Midbrain (tissue), 1 donor: ENCODE measurements around the gene TMEM184A.
"Not testable (repeated sequence)": the region's sequence is repeated elsewhere in the genome, so short reads cannot be mapped to it uniquely, and the experiment has no call there.

Experiments used
- DNase-seq: peaks from one replicate; lab custom pipeline; 2025; lab: John Stamatoyannopoulos, UW

The TMEM184A gene

DNA sequence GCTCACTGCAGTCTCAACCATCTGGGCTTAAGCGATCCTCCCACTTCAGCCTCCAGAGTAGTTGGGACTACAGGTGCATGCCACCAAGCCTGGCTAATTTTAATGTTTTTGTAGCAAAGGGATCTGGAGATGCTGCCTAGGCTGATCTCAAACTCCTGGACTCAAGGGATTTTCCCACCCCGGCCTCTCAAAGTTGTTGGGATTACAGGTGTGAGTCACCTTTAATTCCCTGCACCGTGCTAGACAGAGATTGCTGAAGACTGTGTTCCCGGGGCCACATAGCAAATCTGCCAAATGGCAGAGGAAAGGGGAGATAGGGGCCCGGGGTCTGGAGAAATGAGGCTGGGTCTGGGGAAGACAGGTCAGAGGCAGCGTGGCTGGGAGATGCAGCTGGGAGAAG lies 34.5 kb upstream of the TMEM184A start:
- no peak for DNase-seq

DNA sequence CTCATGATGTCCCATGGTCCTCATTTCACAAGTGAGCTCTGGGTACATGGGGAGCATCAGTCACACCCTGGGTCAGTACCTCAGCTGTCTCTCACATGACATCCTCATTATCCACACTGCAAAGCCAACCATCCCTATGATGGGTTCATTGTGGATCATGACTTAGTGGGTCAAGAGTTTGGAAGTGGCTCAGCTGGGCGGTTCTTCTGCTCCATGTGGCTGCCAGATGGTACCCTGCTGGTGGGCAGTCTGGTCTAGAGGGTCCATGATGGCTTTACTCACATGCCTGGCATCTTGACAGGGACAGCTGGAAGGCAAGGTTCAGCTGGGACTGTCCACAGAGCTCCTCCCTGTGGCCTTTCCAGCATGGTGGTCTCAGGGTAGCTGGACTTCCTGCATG lies 33.0 kb upstream of the TMEM184A start:
- no peak for DNase-seq

- no peak for DNase-seq
Measured at GRCh38 chr7:1587738-1588137, 31.7 kb upstream of the TMEM184A start.

DNA sequence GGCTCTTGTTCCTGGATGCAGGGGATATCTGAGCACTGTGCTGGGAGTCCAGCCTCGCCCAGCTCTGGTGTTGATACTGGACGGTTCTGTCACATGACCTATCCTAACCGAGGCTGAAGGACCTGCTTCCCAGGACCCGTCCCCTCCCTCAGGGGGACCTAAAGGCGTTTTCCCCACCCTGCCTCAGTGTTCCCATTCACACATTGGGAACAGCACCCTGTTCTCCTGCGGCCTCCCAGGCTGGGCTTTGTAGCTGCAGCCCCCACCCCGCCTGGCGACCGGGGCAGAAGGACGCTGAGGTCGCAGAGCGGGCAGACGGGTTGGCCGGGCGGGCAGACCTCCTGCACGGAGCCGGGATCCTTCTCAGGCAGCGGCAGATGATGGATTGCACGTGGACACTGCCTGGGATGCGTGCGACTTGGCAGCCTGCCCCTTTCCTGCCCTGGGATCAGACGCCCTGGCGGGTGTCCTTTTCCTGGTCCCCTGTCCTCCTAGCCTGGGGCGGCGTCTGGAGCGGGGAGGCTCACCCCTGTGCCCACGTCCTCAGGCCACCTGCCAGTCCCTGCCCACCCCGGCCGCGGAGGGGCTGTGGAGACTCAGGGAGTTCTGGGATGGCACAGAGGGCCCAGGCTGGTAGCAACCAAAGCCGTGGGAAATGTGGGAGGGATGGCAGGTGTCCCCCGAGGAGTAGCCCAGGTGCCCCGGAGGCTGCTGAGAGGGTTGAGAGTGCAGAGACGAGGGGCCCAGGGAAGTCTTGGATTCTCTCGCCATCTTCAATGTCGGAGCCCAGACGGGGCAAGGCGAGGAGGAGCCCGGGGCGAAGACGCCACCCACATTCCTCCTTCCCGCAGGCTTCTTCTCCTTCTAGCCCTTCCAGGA lies 31.1 kb upstream of the TMEM184A start:
- DNase-seq: no peak

- DNase-seq: no peak
Measured at GRCh38 chr7:1586126-1586826, 30.3 kb upstream of the TMEM184A start.

GRCh38 chr7:1585142-1585981 lies 29.4 kb upstream of the TMEM184A start:
- no peak for DNase-seq

- no peak for DNase-seq
Measured at GRCh38 chr7:1584700-1585099, 28.7 kb upstream of the TMEM184A start.

GRCh38 chr7:1583241-1583930 lies 27.4 kb upstream of the TMEM184A start:
- not testable (repeated sequence) for DNase-seq

DNA sequence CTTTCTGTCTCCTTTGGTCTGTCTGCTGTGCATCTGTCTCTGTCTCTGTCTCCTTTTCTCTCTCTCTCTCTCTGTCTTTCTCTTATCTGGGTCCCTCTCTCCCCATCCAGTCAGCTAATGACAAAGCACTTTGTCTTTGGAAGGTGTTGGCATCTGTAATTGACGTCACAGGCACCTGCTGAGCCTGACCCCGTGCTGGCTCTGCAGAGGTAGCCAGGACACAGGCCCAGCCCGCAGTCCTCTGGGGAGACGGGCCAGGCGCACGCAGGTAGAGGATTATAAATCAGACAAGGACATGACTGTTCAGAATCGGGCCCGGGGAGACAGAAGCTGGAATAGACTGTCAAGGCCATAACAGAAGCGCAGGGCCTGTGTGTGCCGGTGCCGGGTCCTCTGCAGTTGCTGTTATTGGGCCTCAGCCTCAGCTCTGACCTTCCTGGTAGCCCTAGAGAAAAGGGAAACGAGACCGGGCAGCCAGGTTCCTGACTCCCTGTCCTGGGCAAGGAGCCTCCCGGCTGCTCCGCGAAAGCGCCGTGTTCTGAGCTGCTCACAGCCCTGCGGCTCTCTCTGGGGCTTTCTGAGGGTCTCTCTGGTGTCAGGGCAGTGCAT lies 24.5 kb upstream of the TMEM184A start:
- no peak for DNase-seq

DNA sequence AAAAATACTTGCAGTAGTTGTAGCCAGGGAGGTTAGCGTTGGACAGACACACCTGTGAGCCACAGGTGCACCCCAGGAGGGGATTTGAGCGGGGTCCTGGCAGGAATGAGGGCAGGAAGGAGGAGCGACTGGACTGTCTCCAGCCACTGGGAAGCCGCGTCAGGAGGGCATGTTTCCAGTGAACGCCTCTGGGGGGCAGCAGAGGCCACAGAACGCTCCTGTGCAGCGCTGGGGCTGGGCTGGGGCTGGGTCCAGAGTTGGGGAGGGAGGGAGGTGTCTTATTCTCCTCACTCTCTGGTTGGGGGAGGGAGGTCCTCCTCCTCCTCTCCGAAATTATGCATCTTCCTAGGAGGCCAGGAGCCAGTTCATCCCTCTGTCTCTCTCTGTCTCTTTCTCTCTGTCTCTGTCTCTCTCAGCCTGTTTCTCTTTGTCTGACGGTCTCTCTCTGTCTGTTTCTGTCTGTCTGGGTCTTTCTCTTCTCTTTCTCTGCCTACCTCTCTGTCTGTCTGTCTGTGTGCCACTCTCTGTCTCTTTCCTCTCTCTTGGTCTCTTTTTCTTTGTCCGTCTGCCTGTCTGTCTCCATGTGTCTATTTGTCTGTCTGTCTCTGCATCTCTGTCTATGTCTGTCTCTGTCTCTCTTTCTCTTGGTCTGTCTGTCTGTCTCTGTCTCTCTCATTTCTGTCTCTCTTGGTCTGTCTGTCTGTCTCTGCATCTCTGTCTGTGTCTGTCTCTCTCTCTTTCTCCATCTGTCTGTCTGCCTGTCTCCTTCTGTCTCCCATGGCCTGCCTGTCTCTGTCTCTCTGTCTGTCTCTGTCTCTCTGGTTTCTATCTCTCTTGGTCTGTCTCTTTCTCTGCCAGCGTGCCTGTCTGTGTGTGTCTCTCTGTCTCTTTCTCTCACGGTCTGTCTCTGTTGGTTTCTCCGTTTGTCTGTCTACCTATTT lies 23.7 kb upstream of the TMEM184A start:
- peak; percentile 46 for DNase-seq

- no peak for DNase-seq
Measured at GRCh38 chr7:1578513-1578912, 22.5 kb upstream of the TMEM184A start.

DNA sequence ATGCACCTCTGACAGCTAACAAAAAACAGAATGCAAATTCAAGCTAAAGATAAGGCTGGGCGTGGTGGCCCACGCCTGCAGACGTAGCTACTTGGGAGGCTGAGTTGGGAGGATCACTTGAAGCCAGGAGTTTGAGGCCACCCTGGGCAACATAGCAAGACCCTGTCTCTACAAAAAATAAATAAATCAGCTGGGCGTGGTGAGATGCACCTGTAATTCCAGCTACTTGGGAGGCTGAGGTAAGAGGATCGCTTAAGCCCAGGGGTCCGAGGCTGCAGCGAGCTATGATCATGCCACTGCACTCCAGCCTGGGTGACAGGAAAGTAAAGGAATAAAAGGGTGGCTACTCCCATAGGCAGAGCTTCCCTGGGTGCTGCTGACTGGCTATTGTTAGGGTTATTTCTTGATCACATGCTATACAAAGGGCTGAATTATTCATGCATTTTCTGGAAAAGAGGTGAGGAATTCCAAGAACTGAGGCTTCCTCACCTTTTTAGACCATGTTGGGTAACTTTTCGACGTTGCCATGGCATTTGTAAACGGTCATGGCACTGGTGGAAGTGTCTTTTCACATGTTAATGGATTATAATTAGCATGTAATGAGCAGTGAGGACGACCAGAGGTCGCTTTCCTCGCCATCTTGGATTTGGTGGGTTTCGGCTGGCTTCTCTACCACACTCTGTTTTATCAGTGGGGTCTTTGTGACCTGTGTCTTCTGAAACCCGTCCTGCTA lies 20.7 kb upstream of the TMEM184A start:
- DNase-seq: no peak

DNA sequence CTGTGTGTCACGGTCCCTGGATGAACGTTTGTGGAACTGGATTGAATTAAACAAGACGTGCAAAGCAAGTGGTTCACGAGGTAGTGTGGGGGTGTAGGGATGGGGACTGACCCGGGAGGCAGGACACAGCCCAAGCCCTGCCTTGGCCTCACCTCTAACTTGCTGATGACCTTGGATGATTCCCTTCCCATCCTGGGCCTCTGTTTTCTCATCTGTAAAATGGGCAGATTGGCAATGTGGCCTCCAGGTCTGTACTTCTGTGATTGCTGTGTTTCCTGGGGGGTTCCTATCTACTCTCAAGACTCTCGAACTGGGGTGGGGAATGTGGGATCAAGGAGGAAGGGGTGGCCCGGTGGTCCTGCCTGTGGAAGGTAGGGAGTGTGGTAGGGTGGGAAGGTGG lies 19.8 kb upstream of the TMEM184A start:
- no peak for DNase-seq

DNA sequence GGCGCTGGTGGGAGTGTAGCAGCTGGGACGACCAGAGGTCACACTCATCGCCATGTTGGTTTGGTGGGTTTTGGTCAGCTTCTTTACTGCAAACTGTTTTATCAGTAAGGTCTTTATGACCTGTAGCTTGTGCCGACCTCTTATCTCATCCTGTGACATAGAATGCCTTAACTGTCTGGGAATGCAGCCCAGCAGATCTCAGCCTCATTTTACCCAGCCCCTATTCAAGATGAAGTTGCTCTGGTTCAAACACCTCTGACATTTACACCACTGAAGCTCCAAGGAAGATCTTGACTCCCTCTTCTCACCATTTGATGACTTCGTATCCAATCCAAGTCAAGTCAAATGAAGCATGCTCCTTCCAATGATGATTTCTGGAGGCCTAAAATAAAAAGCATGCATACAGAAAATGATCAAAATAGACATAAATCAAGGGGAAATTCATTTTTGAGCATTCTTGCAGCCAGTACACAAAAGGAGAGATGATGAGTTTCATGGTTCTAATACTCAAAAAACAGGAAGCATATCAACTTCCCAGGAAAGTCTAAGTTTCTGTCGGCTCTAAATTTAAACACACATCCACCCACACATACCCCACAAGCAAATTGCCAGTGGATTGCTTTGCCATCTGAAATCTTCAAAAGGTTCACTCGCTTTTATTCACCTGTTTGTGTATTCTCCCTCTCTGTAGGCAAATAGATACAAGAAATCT lies 16.3 kb upstream of the TMEM184A start:
- no peak for DNase-seq

- peak; percentile 91 for DNase-seq
Measured at GRCh38 chr7:1569833-1570632, 14.0 kb upstream of the TMEM184A start, which contains the start of gene PSMG3. Gene PSMG3 (minus strand): TSS chr7:1570032. CDS start chr7:1569339, 693 bp downstream.

- DNase-seq: no peak
Measured at GRCh38 chr7:1569440-1569832, 13.4 kb upstream of the TMEM184A start.

- DNase-seq: no peak
Measured at GRCh38 chr7:1569016-1569415, 13.0 kb upstream of the TMEM184A start.
